H9 (cell line): ENCODE data around the gene IL16. TPM values are rescaled to one million over a fixed set of nuclear protein-coding genes. Genes with fewer than 3 reads are reported as not detected.

ENCODE experiments used
- DNase-seq: peaks from one replicate; pipeline ENCODE4 v3.0.0-alpha.2; 2017
- H2AFZ ChIP-seq: one replicate; pipeline ENCODE4 v1.6.1; 2013; ENCODE audit warnings: mild to moderate bottlenecking, low read length, control low read depth, moderate library complexity
- H2AK5ac ChIP-seq: 2 replicates; pipeline ENCODE4 v1.6.1; 2013; ENCODE audit warnings: low read length, control low read depth, mixed read lengths; ENCODE audit not compliant: insufficient read length
- H2BK120ac ChIP-seq: one replicate; pipeline ENCODE4 v1.6.1; 2013; ENCODE audit warnings: low read depth, mild to moderate bottlenecking, low read length, control low read depth, inconsistent platforms; ENCODE audit not compliant: poor library complexity, severe bottlenecking
- H2BK12ac ChIP-seq: 2 replicates; pipeline ENCODE4 v1.6.1; 2013; ENCODE audit warnings: low read length, control low read depth, mixed read lengths, low read depth; ENCODE audit not compliant: insufficient read length
- H2BK15ac ChIP-seq: 2 replicates; pipeline ENCODE4 v1.6.1; 2013; ENCODE audit warnings: low read depth, low read length, control low read depth
- H2BK20ac ChIP-seq: one replicate; pipeline ENCODE4 v1.6.1; 2013; ENCODE audit warnings: low read depth, mild to moderate bottlenecking, low read length, control low read depth, inconsistent platforms; ENCODE audit not compliant: poor library complexity, severe bottlenecking
- H2BK5ac ChIP-seq: 2 replicates; pipeline ENCODE4 v1.6.1; 2013; ENCODE audit warnings: low read length, control low read depth, mixed read lengths; ENCODE audit not compliant: insufficient read length
- H3K14ac ChIP-seq: 2 replicates; pipeline ENCODE4 v1.6.1; 2013; ENCODE audit warnings: low read length, control low read depth; ENCODE audit not compliant: insufficient read depth
- H3K18ac ChIP-seq: 2 replicates; pipeline ENCODE4 v1.6.1; 2013; ENCODE audit warnings: low read depth, mild to moderate bottlenecking, mixed read lengths, low read length, control low read depth; ENCODE audit not compliant: insufficient read length
- H3K23ac ChIP-seq: 2 replicates; pipeline ENCODE4 v1.6.1; 2013; ENCODE audit warnings: low read length, control low read depth, mixed read lengths, low read depth; ENCODE audit not compliant: insufficient read length
- H3K23me2 ChIP-seq: 2 replicates; pipeline ENCODE4 v1.6.1; 2013; ENCODE audit warnings: low read depth, mild to moderate bottlenecking, mixed read lengths, low read length, control low read depth; ENCODE audit not compliant: insufficient read length, poor library complexity, severe bottlenecking
- H3K27ac ChIP-seq: 2 replicates; pipeline ENCODE4 v1.5.1; 2013; ENCODE audit warnings: low read length, control low read depth, mixed read lengths, low read depth; ENCODE audit not compliant: insufficient read length
- H3K27me3 ChIP-seq: 2 replicates; pipeline ENCODE4 v1.6.1; 2013; ENCODE audit warnings: low read length, control low read depth, inconsistent platforms; ENCODE audit not compliant: insufficient read depth
- H3K4ac ChIP-seq: 2 replicates; pipeline ENCODE4 v1.6.1; 2013; ENCODE audit warnings: low read depth, mild to moderate bottlenecking, control low read depth, inconsistent platforms, low read length, moderate library complexity
- H3K4me1 ChIP-seq: 2 replicates; pipeline ENCODE4 v1.6.1; 2013; ENCODE audit warnings: low read length, control low read depth, inconsistent platforms; ENCODE audit not compliant: insufficient read depth
- H3K4me2 ChIP-seq: 2 replicates; pipeline ENCODE4 v1.6.1; 2013; ENCODE audit warnings: low read length, control low read depth, mixed read lengths; ENCODE audit not compliant: insufficient read length, insufficient read depth
- H3K56ac ChIP-seq: 2 replicates; pipeline ENCODE4 v1.6.1; 2013; ENCODE audit warnings: low read depth, mild to moderate bottlenecking, mixed read lengths, low read length, control low read depth; ENCODE audit not compliant: insufficient read length
- H3K79me1 ChIP-seq: 2 replicates; pipeline ENCODE4 v1.6.1; 2013; ENCODE audit warnings: low read depth, mild to moderate bottlenecking, moderate library complexity, low read length, control low read depth, inconsistent platforms; ENCODE audit not compliant: insufficient read depth, poor library complexity, severe bottlenecking
- H3K79me2 ChIP-seq: 2 replicates; pipeline ENCODE4 v1.6.1; 2013; ENCODE audit warnings: low read length, control low read depth, inconsistent platforms; ENCODE audit not compliant: insufficient read depth
- H3K9ac ChIP-seq: 2 replicates; pipeline ENCODE4 v1.6.1; 2013; ENCODE audit warnings: low read length, control low read depth, mixed read lengths; ENCODE audit not compliant: insufficient read length; ENCODE audit errors: extremely low read depth
- H3K9me3 ChIP-seq: one replicate; pipeline ENCODE4 v1.6.1; 2013; ENCODE audit warnings: low read depth, low read length, inconsistent platforms; ENCODE audit not compliant: control insufficient read depth
- H3T11ph ChIP-seq: one replicate; pipeline ENCODE4 v1.6.1; 2013; ENCODE audit warnings: mild to moderate bottlenecking, low read length, control low read depth, inconsistent platforms
- H4K20me1 ChIP-seq: one replicate; pipeline ENCODE4 v1.6.1; 2013; ENCODE audit not compliant: control insufficient read depth, insufficient read length, insufficient read depth
- H4K5ac ChIP-seq: 2 replicates; pipeline ENCODE4 v1.6.1; 2013; ENCODE audit warnings: low read depth, mild to moderate bottlenecking, mixed read lengths, low read length, control low read depth; ENCODE audit not compliant: insufficient read length
- H4K8ac ChIP-seq: replicated peaks from 2 replicates; pipeline ENCODE4 v1.6.1; 2013; ENCODE audit warnings: low read length, control low read depth, mixed read lengths, low read depth; ENCODE audit not compliant: insufficient read length
- H4K91ac ChIP-seq: 2 replicates; pipeline ENCODE4 v1.6.1; 2013; ENCODE audit warnings: low read depth, mild to moderate bottlenecking, moderate library complexity, mixed read lengths, low read length, control low read depth; ENCODE audit not compliant: insufficient read length
- H3K27ac Mint-ChIP-seq, 3 experiments: 2 replicates in 2 of 3; 3 replicates in 1 of 3; pipeline ENCODE4 v1.8.0; 2020 to 2021; ENCODE audit warnings: mixed read lengths in 3 of 3, mild to moderate bottlenecking in 1 of 3, moderate library complexity in 1 of 3
- H3K27me3 Mint-ChIP-seq: 2 replicates; pipeline ENCODE4 v1.8.0; 2021; ENCODE audit warnings: low read depth, mild to moderate bottlenecking, moderate library complexity, mixed read lengths
- H3K36me3 Mint-ChIP-seq, 3 experiments: 2 replicates in 2 of 3; 3 replicates in 1 of 3; pipeline ENCODE4 v1.8.0; 2020 to 2021; ENCODE audit warnings: low read depth in 3 of 3, mixed read lengths in 3 of 3; ENCODE audit not compliant: insufficient read depth in 1 of 3
- H3K4me1 Mint-ChIP-seq, 2 experiments: 2 replicates each; pipeline ENCODE4 v1.8.0; 2020; ENCODE audit warnings: mixed read lengths in 2 of 2
- H3K4me3 Mint-ChIP-seq, 2 experiments: 2 replicates in 1 of 2; 3 replicates in 1 of 2; pipeline ENCODE4 v1.8.0; 2020 to 2021; ENCODE audit warnings: mild to moderate bottlenecking in 2 of 2, mixed read lengths in 2 of 2, moderate library complexity in 1 of 2
- H3K9me3 Mint-ChIP-seq, 2 experiments: 2 replicates in 1 of 2; 3 replicates in 1 of 2; pipeline ENCODE4 v1.8.0; 2020; ENCODE audit warnings: mild to moderate bottlenecking in 2 of 2, mixed read lengths in 2 of 2, moderate library complexity in 1 of 2
- CTCF ChIP-seq: fragments of 200-600 bp; sonication (generic); conservative IDR thresholded peaks from 3 replicates; pipeline ENCODE4 v1.8.0; 2021; ENCODE audit warnings: antibody characterized with exemption, mild to moderate bottlenecking
- WGBS: extraction: QIAGEN DNeasy Blood & Tissue Kit; methylation state at CpG from one replicate; pipeline ENCODE4 v1.1.7; 2013; ENCODE audit warnings: missing lambda C conversion rate, low lambda C conversion rate, mixed read lengths; ENCODE audit not compliant: insufficient read length; ENCODE audit errors: extremely low coverage; 5-methylcytosine and 5-hydroxymethylcytosine counted together
- total RNA-seq: library from RNA; stranded (reverse); gene quantifications from 2 replicates; pipeline ENCODE4 v1.2.1, GENCODE V29; 2021

The IL16 gene
- total RNA-seq, 1 experiment from 2014 or later: 0.28 TPM

- no peak overlapping the region for H4K91ac ChIP-seq
- no peak overlapping the region for H3K9ac ChIP-seq
- H3K23me2 ChIP-seq: no peaks in the 10 kb centered on the region
- DNase-seq: no peak
- no peak overlapping the region for H2BK5ac ChIP-seq
- Mint-ChIP-seq H3K4me1 (peaks cover 10% of the 10 kb centered on the region in 2 experiments), H3K36me3 (peaks cover 5 to 18% (median 10%) of the 10 kb centered on the region in 3 experiments; a peak in 6 of 7 replicates), H3K4me3 (no peak overlapping the region), H3K9me3 (peaks cover 22 to 27% of the 10 kb centered on the region in 2 experiments), H3K27me3 (peaks cover 5% of the 10 kb centered on the region; the same call in 1 of the 2 replicates), H3K27ac (no peak overlapping the region)
- no peak overlapping the region for H4K8ac ChIP-seq
- H3K18ac ChIP-seq: no peak overlapping the region
- H3K56ac ChIP-seq: no peak overlapping the region
- H2AFZ ChIP-seq: no peak overlapping the region
- H3K79me2 ChIP-seq: no peaks in the 10 kb centered on the region
- no peak overlapping the region for H2AK5ac ChIP-seq
- no peak for TF ChIP-seq CTCF
- H3K4ac ChIP-seq: no peak overlapping the region
- no peak overlapping the region for H2BK120ac ChIP-seq
- peaks cover 3% of the 10 kb centered on the region; the same call in 1 of the 2 replicates for H3K4me1 ChIP-seq
- no peak overlapping the region for H2BK20ac ChIP-seq
- H3K14ac ChIP-seq: no peak overlapping the region
- H3K27ac ChIP-seq: no peak overlapping the region
- H4K5ac ChIP-seq: no peak overlapping the region
- no peaks in the 10 kb centered on the region for H3K27me3 ChIP-seq
- WGBS: no CpG with 5 or more reads among the region's 4 CpGs
- no peaks in the 10 kb centered on the region for H4K20me1 ChIP-seq
- H3K4me2 ChIP-seq: no peak overlapping the region
- no peak overlapping the region for H3T11ph ChIP-seq
- H3K9me3 ChIP-seq: peaks cover 4% of the 10 kb centered on the region
- H3K23ac ChIP-seq: no peak overlapping the region
- H3K79me1 ChIP-seq: no peaks in the 10 kb centered on the region
- no peak overlapping the region for H2BK15ac ChIP-seq
- H2BK12ac ChIP-seq: no peak overlapping the region
These were observed 77.6 kb downstream of the IL16 start for GRCh38 chr15:81274255-81274654.
